GM19328 (cell line): ENCODE results near the gene ZBTB12.
"Not testable (repeated sequence)": the region's sequence is repeated elsewhere in the genome, so short reads cannot be mapped to it uniquely, and the experiment has no call there.

Experiments
- ATAC-seq: cut with Tn5 transposase; IDR thresholded peaks from one replicate; pipeline ENCODE4 v1.9.1; 2021; ENCODE audit warnings: mild to moderate bottlenecking, moderate library complexity; ENCODE audit not compliant: unreplicated experiment

ZBTB12 gene

GRCh38 chr6:31851980-31852718, 49.7 kb downstream of the ZBTB12 start:
- ATAC-seq, result not testable (repeated sequence)

DNA sequence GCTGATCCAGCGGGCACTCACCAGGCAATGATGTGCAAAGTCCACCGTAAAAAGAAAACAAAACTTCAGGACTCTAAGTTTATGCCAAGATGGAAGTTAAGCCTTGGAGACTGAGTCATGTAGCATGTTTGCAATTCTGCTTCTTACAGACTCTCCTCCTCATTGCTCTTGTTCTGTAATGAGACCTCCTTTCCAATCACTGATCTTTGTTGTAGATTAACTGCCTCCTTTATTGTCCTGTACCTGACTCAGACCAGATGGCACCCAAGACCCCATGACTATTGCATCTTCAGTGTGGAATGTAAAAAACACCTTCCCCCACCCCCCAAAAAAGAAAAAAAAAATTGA, 50.4 kb downstream of the ZBTB12 start:
- no peak for ATAC-seq

- no peak for ATAC-seq
These were observed 51.0 kb downstream of the ZBTB12 start for GRCh38 chr6:31850765-31851484.
